Astrocyte (in vitro differentiated cells and primary cell): ENCODE measurements around the gene AK1.

Experiments used
- CTCF ChIP-seq: IDR thresholded peaks from 2 replicates; pipeline ENCODE4 v1.5.1; 2011; ENCODE audit warnings: low read depth, mild to moderate bottlenecking, inconsistent platforms, low read length, moderate library complexity; ENCODE audit not compliant: insufficient read depth
- EZH2 ChIP-seq: IDR thresholded peaks from 2 replicates; pipeline ENCODE4 v1.6.1; 2012; ENCODE audit warnings: mild to moderate bottlenecking, low read length, inconsistent platforms; ENCODE audit not compliant: insufficient read depth

- TF ChIP-seq CTCF (no peak), EZH2 (no peak)
Observed at GRCh38 chr9:127868278-127868902, 9.1 kb downstream of the AK1 start.
